Measurements from ENCODE around the gene SETBP1.

DNA sequence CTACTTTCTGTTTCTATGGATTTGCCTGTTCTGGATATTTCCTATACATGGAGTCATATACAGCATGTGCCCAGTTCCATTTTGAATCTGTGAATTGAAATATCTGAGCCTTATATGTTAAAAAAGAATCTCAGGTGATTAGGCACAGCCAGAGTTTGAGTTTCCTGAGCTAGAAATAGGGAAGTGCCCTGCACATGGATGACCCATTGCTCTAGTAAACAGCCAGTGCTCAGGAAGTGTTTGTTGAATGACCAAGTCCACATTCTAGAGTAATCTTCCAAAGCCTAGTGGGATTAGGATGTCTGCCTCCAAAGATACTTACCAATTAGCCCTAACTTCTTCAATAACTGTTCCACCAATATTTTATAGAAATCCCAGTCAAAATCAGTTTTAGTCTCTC is 165.8 kb downstream of the SETBP1 start:
- TF ChIP-seq, protein P1, sequence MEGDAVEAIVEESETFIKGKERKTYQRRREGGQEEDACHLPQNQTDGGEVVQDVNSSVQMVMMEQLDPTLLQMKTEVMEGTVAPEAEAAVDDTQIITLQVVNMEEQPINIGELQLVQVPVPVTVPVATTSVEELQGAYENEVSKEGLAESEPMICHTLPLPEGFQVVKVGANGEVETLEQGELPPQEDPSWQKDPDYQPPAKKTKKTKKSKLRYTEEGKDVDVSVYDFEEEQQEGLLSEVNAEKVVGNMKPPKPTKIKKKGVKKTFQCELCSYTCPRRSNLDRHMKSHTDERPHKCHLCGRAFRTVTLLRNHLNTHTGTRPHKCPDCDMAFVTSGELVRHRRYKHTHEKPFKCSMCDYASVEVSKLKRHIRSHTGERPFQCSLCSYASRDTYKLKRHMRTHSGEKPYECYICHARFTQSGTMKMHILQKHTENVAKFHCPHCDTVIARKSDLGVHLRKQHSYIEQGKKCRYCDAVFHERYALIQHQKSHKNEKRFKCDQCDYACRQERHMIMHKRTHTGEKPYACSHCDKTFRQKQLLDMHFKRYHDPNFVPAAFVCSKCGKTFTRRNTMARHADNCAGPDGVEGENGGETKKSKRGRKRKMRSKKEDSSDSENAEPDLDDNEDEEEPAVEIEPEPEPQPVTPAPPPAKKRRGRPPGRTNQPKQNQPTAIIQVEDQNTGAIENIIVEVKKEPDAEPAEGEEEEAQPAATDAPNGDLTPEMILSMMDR (IDR thresholded peaks at IDR 0.05) = no peak
- TF ChIP-seq POLR2AphosphoS5 (IDR thresholded peaks at IDR 0.05) (no peak), EP300 (IDR thresholded peaks at IDR 0.05; ENCODE audit: low read depth) (no peak), POLR2A (IDR thresholded peaks at IDR 0.05) (no peak)
